GM12878 (cell line): ENCODE results near the gene CAPN9. TPM values are rescaled to one million over a fixed set of nuclear protein-coding genes. Genes with fewer than 3 reads are reported as not detected.

ENCODE experiments used
- ATAC-seq: fragments of 200-7000 bp; cut with Tn5 transposase; 3 replicates; pipeline ENCODE4 v1.9.1; 2020; ENCODE audit warnings: mild to moderate bottlenecking, moderate library complexity
- BruUV-seq: library from RNA; stranded (reverse); fragments of 400-500 nt; replicated peaks from 2 replicates; lab custom pipeline; 2021; lab: Mats Ljungman, UMichigan
- CTCF ChIA-PET: fragments of 300-600 bp; sonication (Branson Sonifier 250); formaldehyde crosslinking; extraction: SDS; loops from one replicate; lab custom pipeline; 2021; ENCODE audit warnings: inconsistent platforms; lab: Yijun Ruan, JAX
- POLR2A ChIA-PET: fragments of 350-600 bp; formaldehyde crosslinking; extraction: SDS; loops from one replicate; lab custom pipeline; 2021; ENCODE audit warnings: inconsistent platforms; lab: Charles Lee
- RAD21 ChIA-PET: fragments of 300-600 bp; sonication (Branson Sonifier 250); formaldehyde crosslinking; loops from one replicate; lab custom pipeline; 2023; ENCODE audit warnings: antibody characterized with exemption; ENCODE audit not compliant: unreplicated experiment; lab: Charles Lee
- SMC1A ChIA-PET: fragments of 300-600 bp; sonication (Branson Sonifier 250); formaldehyde crosslinking; loops from one replicate; lab custom pipeline; 2023; ENCODE audit not compliant: unreplicated experiment, uncharacterized antibody; lab: Charles Lee
- DNase-seq: peaks from one replicate; pipeline ENCODE4 v3.0.0-alpha.2; 2011; ENCODE audit warnings: low read depth, low spot score
- FAIRE-seq: peaks from 3 replicates; lab custom pipeline; 2011; peaks lifted over from hg19 to GRCh38; lab: Jason Lieb, UNC
- H2AFZ ChIP-seq: 2 replicates; pipeline ENCODE4 v1.6.0; 2011; ENCODE audit warnings: low read depth, low read length, control low read depth; ENCODE audit not compliant: control insufficient read depth
- H3K27ac ChIP-seq: 2 replicates; pipeline ENCODE4 v1.5.1; 2011; ENCODE audit warnings: control low read depth; ENCODE audit not compliant: control insufficient read depth, insufficient read depth
- H3K27me3 ChIP-seq, 2 experiments: replicated peaks in 1 of 2; 2 replicates each; pipeline versions ENCODE4 v1.6.0 to v1.6.1; 2011; ENCODE audit warnings: low read length in 1 of 2; ENCODE audit not compliant: control insufficient read depth in 2 of 2, insufficient read depth in 2 of 2
- H3K36me3 ChIP-seq, 2 experiments: 2 replicates each; pipeline ENCODE4 v1.5.1; 2011; ENCODE audit warnings: low read length in 1 of 2; ENCODE audit not compliant: control insufficient read depth in 2 of 2, insufficient read depth in 2 of 2
- H3K4me1 ChIP-seq: 2 replicates; pipeline ENCODE4 v1.6.1; 2011; ENCODE audit warnings: mild to moderate bottlenecking, low read length, moderate library complexity, mixed read lengths; ENCODE audit not compliant: control insufficient read depth, insufficient read depth
- H3K4me2 ChIP-seq: 2 replicates; pipeline ENCODE4 v1.6.0; 2011; ENCODE audit warnings: control low read depth; ENCODE audit not compliant: control insufficient read depth, insufficient read depth
- H3K4me3 ChIP-seq: fragments of 200-600 bp; sonication (generic); 2 replicates; pipeline ENCODE4 v1.5.1; 2016
- H3K79me2 ChIP-seq: 2 replicates; pipeline ENCODE4 v1.6.0; 2011; ENCODE audit warnings: low read length; ENCODE audit not compliant: control insufficient read depth, insufficient read depth
- H3K9ac ChIP-seq: 2 replicates; pipeline ENCODE4 v1.8.0; 2011; ENCODE audit warnings: low read length, control low read depth, mixed read lengths; ENCODE audit not compliant: control insufficient read depth, insufficient read depth
- H3K9me3 ChIP-seq: replicated peaks from 3 replicates; pipeline ENCODE4 v1.5.1; 2011; ENCODE audit warnings: mild to moderate bottlenecking, low read length; ENCODE audit not compliant: control insufficient read depth, insufficient read depth
- H4K20me1 ChIP-seq: 2 replicates; pipeline ENCODE4 v1.6.0; 2011; ENCODE audit not compliant: control insufficient read depth, insufficient read depth
- BRCA1 ChIP-seq: IDR thresholded peaks from 2 replicates; pipeline ENCODE4 v1.6.1; 2011; ENCODE audit warnings: low read depth, low read length, improper control_type of control experiment
- CHD4 ChIP-seq: fragments of 200-600 bp; sonication (generic); IDR thresholded peaks from 2 replicates; pipeline ENCODE4 v1.6.1; 2016; ENCODE audit warnings: mild to moderate bottlenecking
- FOS ChIP-seq: IDR thresholded peaks from 3 replicates; pipeline ENCODE4 v1.6.1; 2011; ENCODE audit warnings: borderline replicate concordance; ENCODE audit not compliant: insufficient read length; ENCODE audit errors: extremely low read depth
- LARP7 ChIP-seq: fragments of 450-650 bp; IDR thresholded peaks from 2 replicates; pipeline ENCODE4 v1.6.1; 2017; ENCODE audit warnings: mild to moderate bottlenecking
- MEF2B ChIP-seq: fragments of 450-650 bp; IDR thresholded peaks from 2 replicates; pipeline ENCODE4 v1.6.1; 2018; ENCODE audit warnings: mild to moderate bottlenecking, moderate library complexity; ENCODE audit not compliant: partially characterized antibody, poor library complexity, severe bottlenecking
- MLLT1 ChIP-seq: fragments of 450-650 bp; IDR thresholded peaks from 2 replicates; pipeline ENCODE4 v1.6.1; 2016; ENCODE audit warnings: mild to moderate bottlenecking
- MXI1 ChIP-seq: fragments of 150-350 bp; IDR thresholded peaks from 2 replicates; pipeline ENCODE4 v1.6.1; 2011; ENCODE audit warnings: low read depth, mild to moderate bottlenecking, inconsistent platforms, low read length, improper control_type of control experiment
- NFXL1 ChIP-seq: fragments of 450-650 bp; IDR thresholded peaks from 2 replicates; pipeline ENCODE4 v1.6.1; 2017; ENCODE audit warnings: antibody characterized with exemption, mild to moderate bottlenecking, borderline replicate concordance
- NFYA ChIP-seq: IDR thresholded peaks from 2 replicates; pipeline ENCODE4 v1.6.1; 2011; ENCODE audit warnings: low read depth, mild to moderate bottlenecking, low read length, improper control_type of control experiment, borderline replicate concordance
- NRF1 ChIP-seq: conservative IDR thresholded peaks from 2 replicates; pipeline ENCODE4 v1.6.1; 2011; ENCODE audit warnings: mild to moderate bottlenecking, low read depth, low read length, improper control_type of control experiment
- POLR2A ChIP-seq: IDR thresholded peaks from 2 replicates; pipeline ENCODE4 v1.6.1; 2011; ENCODE audit warnings: low read depth, mild to moderate bottlenecking, low read length
- RAD21 ChIP-seq: IDR thresholded peaks from 2 replicates; pipeline ENCODE4 v1.6.1; 2011; ENCODE audit warnings: mild to moderate bottlenecking, low read depth, low read length, moderate library complexity; ENCODE audit not compliant: insufficient read depth
- SIX5 ChIP-seq: IDR thresholded peaks from 2 replicates; pipeline ENCODE4 v1.6.1; 2011; ENCODE audit warnings: mild to moderate bottlenecking, low read depth, low read length, moderate library complexity; ENCODE audit not compliant: severe bottlenecking
- SMAD1 ChIP-seq: fragments of 450-650 bp; IDR thresholded peaks from 2 replicates; pipeline ENCODE4 v1.6.1; 2018; ENCODE audit warnings: mild to moderate bottlenecking, low read depth; ENCODE audit not compliant: partially characterized antibody
- SREBF2 ChIP-seq: IDR thresholded peaks from 2 replicates; pipeline ENCODE4 v1.6.1; 2012; ENCODE audit warnings: mild to moderate bottlenecking, low read length
- ZBED1 ChIP-seq: IDR thresholded peaks from 2 replicates; pipeline ENCODE4 v1.6.1; 2016; ENCODE audit warnings: borderline replicate concordance
- ZBTB11 ChIP-seq: fragments of 450-650 bp; formaldehyde crosslinking; IDR thresholded peaks from 2 replicates; pipeline ENCODE4 v1.5.0; 2022; ENCODE audit warnings: mild to moderate bottlenecking, missing genetic modification characterization
- ZNF384 ChIP-seq: IDR thresholded peaks from 2 replicates; pipeline ENCODE4 v1.6.1; 2012; ENCODE audit warnings: low read depth, mild to moderate bottlenecking, low read length, improper control_type of control experiment, borderline replicate concordance
- WGBS: methylation state at CpG from one replicate; pipeline ENCODE4 v1.1.6; 2016; ENCODE audit warnings: low lambda C conversion rate; ENCODE audit not compliant: insufficient replicate concordance, insufficient coverage; ENCODE audit errors: missing lambda C conversion rate; 5-methylcytosine and 5-hydroxymethylcytosine counted together
- in situ Hi-C: fragments of 300-500 bp; cut with MboI; formaldehyde crosslinking; loops from 9 replicates; pipeline ENCODE4 v1.14.3; 2018; ENCODE audit warnings: mixed read lengths
- intact Hi-C: fragments of 100-400 bp; cut with micrococcal nuclease; formaldehyde crosslinking; loops from one replicate; pipeline ENCODE4 v1.14.2; 2022; ENCODE audit not compliant: unreplicated experiment
- polyA plus RNA-seq, 11 experiments: library from polyadenylated mRNA; depleted of rRNA in 4 of 11; unstranded in 6 of 11; stranded (reverse) in 5 of 11; fragments of >200 nt; fragmentation: Nextera tagmentation in 4 of 11; fragmentation: Illumina TruSeq in 1 of 11; extraction: Ambion mirVana in 4 of 11; extraction: Trizol in 1 of 11; gene quantifications; 1 replicate in 1 of 11; 2 replicates in 10 of 11; pipeline versions ENCODE4 v1.2.1 to v1.2.3, GENCODE V29; 2011 to 2016; ENCODE audit warnings: inconsistent platforms in 2 of 11, missing spikeins in 2 of 11, low read depth in 1 of 11
- total RNA-seq, 4 experiments: library from RNA; depleted of rRNA in 3 of 4; stranded (reverse); fragments of >200 nt in 3 of 4; fragmentation: Illumina TruSeq in 1 of 4; extraction: Trizol in 1 of 4; gene quantifications; 2 replicates each; pipeline versions ENCODE4 v1.2.1 to v1.2.3, GENCODE V29; 2013 to 2021
- TF ChIP-seq, protein P1 (sequence below): IDR thresholded peaks from 2 replicates; pipeline ENCODE4 v1.6.1; 2011; ENCODE audit warnings: low read depth, mild to moderate bottlenecking, low read length, moderate library complexity, borderline replicate concordance; ENCODE audit errors: extremely low read depth

CAPN9 gene
- total and polyA plus RNA-seq, 10 of the 15 experiments (the other 5 are each of a cell fraction or from before 2014, with no cell fraction given), result not detected

DNA sequence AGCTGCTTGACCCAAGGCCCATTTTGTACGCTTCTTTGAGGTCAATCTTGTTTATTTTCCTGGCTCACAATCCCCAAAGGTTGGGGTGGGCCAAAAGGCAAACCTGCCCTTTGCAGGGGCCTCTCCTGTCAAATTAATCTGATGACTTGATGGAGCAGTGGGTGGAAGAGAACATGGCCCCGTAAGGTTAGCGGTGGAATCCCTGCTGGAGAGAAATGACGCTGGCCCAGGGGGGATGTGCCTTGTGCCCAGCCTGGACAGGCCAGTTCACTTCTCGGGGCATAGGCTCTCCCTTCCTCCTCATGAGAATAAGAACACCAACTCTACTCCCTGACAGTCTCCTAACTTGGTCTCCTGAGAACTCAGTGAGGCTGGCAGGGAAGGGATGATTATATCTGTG, 80.6 kb downstream of the CAPN9 start:
- in situ Hi-C loops (no loop called here), intact Hi-C loops (no loop called here)
- ChIA-PET POLR2A (no interaction called here), CTCF (no interaction called here), RAD21 (no interaction called here), SMC1A (no interaction called here)
- Histone ChIP-seq H3K9me3 (no peaks in the 10 kb centered on the region), H3K9ac (no peak overlapping the region), H3K4me2 (no peak overlapping the region), H4K20me1 (no peaks in the 10 kb centered on the region), H2AFZ (no peak overlapping the region), H3K4me1 (no peaks in the 10 kb centered on the region), H3K27ac (no peak overlapping the region), H3K27me3 (peaks cover 0 to 2% of the 10 kb centered on the region in 2 experiments; a peak in 2 of 4 replicates), H3K36me3 (no peaks in the 10 kb centered on the region), H3K79me2 (no peaks in the 10 kb centered on the region)
- WGBS, result 43% methylated on average over 5 of the region's 5 CpGs
- ATAC-seq (no peak), FAIRE-seq (no peak), DNase-seq (no peak)
- BruUV-seq, result no TSS peak
- no peak for TF ChIP-seq SMAD1
- TF ChIP-seq NRF1, result no peak
- TF ChIP-seq ZBTB11 (CRISPR knock-in tag), result no peak
- TF ChIP-seq LARP7, result no peak
- TF ChIP-seq FOS, result no peak
- TF ChIP-seq ZNF384, result no peak
- no peak for TF ChIP-seq NFXL1
- TF ChIP-seq, protein P1, sequence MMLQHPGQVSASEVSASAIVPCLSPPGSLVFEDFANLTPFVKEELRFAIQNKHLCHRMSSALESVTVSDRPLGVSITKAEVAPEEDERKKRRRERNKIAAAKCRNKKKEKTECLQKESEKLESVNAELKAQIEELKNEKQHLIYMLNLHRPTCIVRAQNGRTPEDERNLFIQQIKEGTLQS, result no peak
- no peak for TF ChIP-seq NFYA
- TF ChIP-seq MEF2B, result no peak
- TF ChIP-seq CHD4, result no peak
- no peak for TF ChIP-seq SREBF2
- no peak for TF ChIP-seq MXI1
- no peak for TF ChIP-seq RAD21
- no peak for TF ChIP-seq MLLT1
- TF ChIP-seq POLR2A, result no peak
- TF ChIP-seq ZBED1, result no peak
- no peak for TF ChIP-seq BRCA1
- TF ChIP-seq SIX5, result no peak
- TF ChIP-seq, all 136 proteins: peak for 0
- no peak overlapping the region for H3K4me3 ChIP-seq
